ENCODE data around the gene RDH13. TPM values are rescaled to one million over a fixed set of nuclear protein-coding genes. Genes with fewer than 3 reads are reported as not detected.

Gene RDH13
- total RNA-seq, 4 donors from 2014 or later = 6.3 to 25.7 (median 12.7) TPM

- Histone ChIP-seq H3K4me3 (no peak overlapping the region), H3K36me3 (peaks cover 0 to 99% (median 32%) of the 10 kb centered on the region in 3 donors), H3K27me3 (no peaks in the 10 kb centered on the region), H3K9me3 (peaks cover 0 to 18% (median 0%) of the 10 kb centered on the region in 4 donors), H3K27ac (no peak overlapping the region), H3K4me1 (no peaks in the 10 kb centered on the region)
- 92 to 94% methylated on average over 20 to 30 of the region's 30 CpGs for WGBS, 2 donors
- TF ChIP-seq EP300 (IDR thresholded peaks at IDR 0.05) (no peak), CTCF (IDR thresholded peaks at IDR 0.05) (no peak), POLR2A (IDR thresholded peaks at IDR 0.05) (no peak)
- no peak for DNase-seq (ENCODE audit: low spot score in 2 of 2)
These were observed 17.9 kb downstream of the RDH13 start for GRCh38 chr19:55044771-55045716.

- Histone ChIP-seq H3K4me1 (no peaks in the 10 kb centered on the region), H3K36me3 (peaks cover 0 to 99% (median 32%) of the 10 kb centered on the region in 3 donors), H3K4me3 (no peak overlapping the region), H3K27me3 (no peaks in the 10 kb centered on the region), H3K9me3 (peaks cover 0 to 18% (median 0%) of the 10 kb centered on the region in 4 donors), H3K27ac (no peak overlapping the region)
- WGBS, 2 donors = 78 to 85% methylated on average over 4 to 5 of the region's 5 CpGs
- no peak for DNase-seq (ENCODE audit: low spot score in 2 of 2)
- TF ChIP-seq CTCF (IDR thresholded peaks at IDR 0.05) (no peak), EP300 (IDR thresholded peaks at IDR 0.05) (no peak), POLR2A (IDR thresholded peaks at IDR 0.05) (no peak)
These were observed 18.7 kb downstream of the RDH13 start for GRCh38 chr19:55044286-55044685.

GRCh38 chr19:55042688-55043087 is 20.3 kb downstream of the RDH13 start:
- Histone ChIP-seq H3K4me3 (no peak overlapping the region), H3K36me3 (peaks cover 0 to 95% (median 26%) of the 10 kb centered on the region in 3 donors), H3K4me1 (no peaks in the 10 kb centered on the region), H3K27ac (no peak overlapping the region), H3K9me3 (peaks cover 0 to 18% (median 0%) of the 10 kb centered on the region in 4 donors), H3K27me3 (no peaks in the 10 kb centered on the region)
- DNase-seq (ENCODE audit: low spot score in 2 of 2) = no peak
- 83 to 86% methylated on average over 11 of the region's 11 CpGs for WGBS, 2 donors
- TF ChIP-seq POLR2A (IDR thresholded peaks at IDR 0.05) (no peak), CTCF (IDR thresholded peaks at IDR 0.05) (no peak), EP300 (IDR thresholded peaks at IDR 0.05) (no peak)

- Histone ChIP-seq H3K4me3 (no peak overlapping the region), H3K36me3 (peaks cover 0 to 91% (median 22%) of the 10 kb centered on the region in 3 donors)
These were observed 20.6 kb downstream of the RDH13 start for GRCh38 chr19:55042344-55042678.

More at GRCh38 chr19:55042344-55042678, 20.6 kb downstream of the RDH13 start:
- Histone ChIP-seq H3K9me3 (peaks cover 0 to 18% (median 0%) of the 10 kb centered on the region in 4 donors), H3K27me3 (no peaks in the 10 kb centered on the region), H3K27ac (no peak overlapping the region), H3K4me1 (no peaks in the 10 kb centered on the region)
- 79 to 82% methylated on average over 9 of the region's 9 CpGs for WGBS, 2 donors
- DNase-seq (ENCODE audit: low spot score in 2 of 2) = no peak
- no peak for TF ChIP-seq POLR2A (IDR thresholded peaks at IDR 0.05)
- TF ChIP-seq CTCF (IDR thresholded peaks at IDR 0.05) = no peak
- TF ChIP-seq EP300 (IDR thresholded peaks at IDR 0.05) = no peak
